SK-N-SH (cell line): ENCODE measurements around the gene SH3BP4. TPM values are rescaled to one million over a fixed set of nuclear protein-coding genes. Genes with fewer than 3 reads are reported as not detected.
A peak's percentile ranks its signal among the peaks of the same experiment; 100 is the strongest.

Experiments
- CTCF ChIA-PET: fragments of 300-600, 350-600 bp; formaldehyde crosslinking; extraction: SDS; loops from one replicate; lab custom pipeline; 2021; lab: Yijun Ruan, JAX
- POLR2A ChIA-PET: fragments of 350-600 bp; sonication (Branson Sonifier 250); formaldehyde crosslinking; extraction: SDS; loops from one replicate; lab custom pipeline; 2020; ENCODE audit warnings: antibody characterized with exemption, inconsistent platforms; lab: Yijun Ruan, JAX
- DNase-seq: peaks from one replicate; pipeline ENCODE4 v3.0.0; 2012
- H2AFZ ChIP-seq: fragments of 200-600 bp; sonication (generic); 2 replicates; pipeline ENCODE4 v1.8.1; 2016; ENCODE audit warnings: antibody characterized with exemption, mild to moderate bottlenecking, low read depth
- H3F3A ChIP-seq: fragments of 200-600 bp; sonication (generic); replicated peaks from 2 replicates; pipeline ENCODE3; 2016; ENCODE audit warnings: antibody characterized with exemption, mild to moderate bottlenecking; ENCODE audit not compliant: insufficient read depth
- H3K27ac ChIP-seq, 2 experiments: fragments of 200-500 bp in 1 of 2; fragments of 200-600 bp in 1 of 2; sonication (Bioruptor generic) in 1 of 2; sonication (generic), shearing (Covaris generic) in 1 of 2; 2 replicates each; pipeline versions ENCODE4 v1.5.1 to v1.6.1; 2014 to 2016; ENCODE audit warnings: low read depth in 2 of 2, inconsistent platforms in 1 of 2, low read length in 1 of 2, mild to moderate bottlenecking in 1 of 2, mixed read lengths in 1 of 2
- H3K27me3 ChIP-seq: fragments of 200-600 bp; sonication (generic), shearing (Covaris generic); 2 replicates; pipeline ENCODE4 v1.6.1; 2016; ENCODE audit warnings: mixed run types; ENCODE audit not compliant: insufficient read depth
- H3K36me3 ChIP-seq, 2 experiments: fragments of 200-500 bp in 1 of 2; fragments of 200-600 bp in 1 of 2; sonication (Bioruptor generic) in 1 of 2; sonication (generic) in 1 of 2; replicated peaks in 1 of 2; 2 replicates each; pipeline versions ENCODE3 to v1.5.1; 2014 to 2016; ENCODE audit warnings: low read length in 1 of 2, mild to moderate bottlenecking in 1 of 2; ENCODE audit not compliant: insufficient read depth in 2 of 2, control insufficient read depth in 1 of 2
- H3K4me1 ChIP-seq, 2 experiments: fragments of 200-500 bp in 1 of 2; fragments of 200-600 bp in 1 of 2; sonication (Bioruptor generic) in 1 of 2; sonication (generic), shearing (Covaris generic) in 1 of 2; 2 replicates each; pipeline versions ENCODE4 v1.5.1 to v1.6.1; 2014 to 2016; ENCODE audit warnings: low read depth in 1 of 2, low read length in 1 of 2, mixed run types in 1 of 2; ENCODE audit not compliant: insufficient read depth in 2 of 2, control insufficient read depth in 1 of 2
- H3K4me2 ChIP-seq: fragments of 200-600 bp; sonication (generic), shearing (Covaris generic); 2 replicates; pipeline ENCODE4 v1.6.1; 2017; ENCODE audit warnings: mixed run types
- H3K4me3 ChIP-seq, 2 experiments: fragments of 200-500 bp in 1 of 2; fragments of 200-600 bp in 1 of 2; sonication (Bioruptor generic) in 1 of 2; sonication (generic), shearing (Covaris generic) in 1 of 2; 2 replicates each; pipeline versions ENCODE4 v1.5.1 to v1.8.1; 2014 to 2016; ENCODE audit warnings: low read depth in 2 of 2, inconsistent platforms in 1 of 2, low read length in 1 of 2, mild to moderate bottlenecking in 1 of 2, mixed read lengths in 1 of 2, moderate library complexity in 1 of 2
- H3K79me2 ChIP-seq: fragments of 200-600 bp; sonication (generic); 2 replicates; pipeline ENCODE4 v1.8.1; 2017; ENCODE audit warnings: mild to moderate bottlenecking; ENCODE audit not compliant: insufficient read depth
- H3K9ac ChIP-seq: fragments of 200-600 bp; sonication (generic); 2 replicates; pipeline ENCODE4 v1.6.1; 2017; ENCODE audit warnings: mixed run types
- H3K9me2 ChIP-seq: fragments of 200-600 bp; sonication (generic); 2 replicates; pipeline ENCODE4 v1.6.1; 2017; ENCODE audit warnings: mixed run types
- H3K9me3 ChIP-seq: fragments of 200-600 bp; sonication (generic); 2 replicates; pipeline ENCODE4 v1.6.1; 2017; ENCODE audit warnings: mixed run types, mild to moderate bottlenecking, moderate library complexity
- H4K20me1 ChIP-seq: fragments of 200-600 bp; sonication (generic); 2 replicates; pipeline ENCODE4 v1.6.1; 2017; ENCODE audit warnings: mild to moderate bottlenecking, mixed run types; ENCODE audit not compliant: insufficient read depth
- FOSL2 ChIP-seq: IDR thresholded peaks from 2 replicates; pipeline ENCODE4 v1.4.0; 2012; ENCODE audit warnings: low read depth, mild to moderate bottlenecking, moderate library complexity, borderline replicate concordance
- NFIC ChIP-seq: IDR thresholded peaks from 2 replicates; pipeline ENCODE4 v1.4.0; 2012; ENCODE audit warnings: borderline replicate concordance
- NRF1 ChIP-seq: IDR thresholded peaks from 2 replicates; pipeline ENCODE4 v1.6.1; 2012; ENCODE audit warnings: low read depth, mild to moderate bottlenecking, low read length
- RXRA ChIP-seq: IDR thresholded peaks from 2 replicates; pipeline ENCODE4 v1.4.0; 2012; ENCODE audit warnings: low read depth, mild to moderate bottlenecking, borderline replicate concordance
- TCF12 ChIP-seq: IDR thresholded peaks from 2 replicates; pipeline ENCODE4 v1.4.0; 2012
- WGBS: methylation state at CpG from one replicate; pipeline ENCODE4 v1.1.6; 2017; ENCODE audit warnings: low lambda C conversion rate; 5-methylcytosine and 5-hydroxymethylcytosine counted together
- polyA plus RNA-seq, 3 experiments: library from polyadenylated mRNA; depleted of rRNA; stranded (reverse); fragments of >200 nt; gene quantifications; 2 replicates each; pipeline ENCODE4 v1.2.3, GENCODE V29; 2012
- TF ChIP-seq, protein P1 (sequence below): fragments of 200-600 bp; sonication (generic); IDR thresholded peaks from 2 replicates; pipeline ENCODE4 v1.6.1; 2017; ENCODE audit warnings: antibody characterized with exemption, mild to moderate bottlenecking, moderate library complexity
- TF ChIP-seq, protein P2 (sequence below): IDR thresholded peaks from 2 replicates; pipeline ENCODE4 v1.4.0; 2012; ENCODE audit warnings: low read depth

SH3BP4 gene
- polyA plus RNA-seq, 1 of the 3 experiments (the other 2 are of a cell fraction): 27.7 TPM

GRCh38 chr2:234977228-234977679 lies 25.4 kb downstream of the SH3BP4 start (continued):
- TF ChIP-seq, protein P1, sequence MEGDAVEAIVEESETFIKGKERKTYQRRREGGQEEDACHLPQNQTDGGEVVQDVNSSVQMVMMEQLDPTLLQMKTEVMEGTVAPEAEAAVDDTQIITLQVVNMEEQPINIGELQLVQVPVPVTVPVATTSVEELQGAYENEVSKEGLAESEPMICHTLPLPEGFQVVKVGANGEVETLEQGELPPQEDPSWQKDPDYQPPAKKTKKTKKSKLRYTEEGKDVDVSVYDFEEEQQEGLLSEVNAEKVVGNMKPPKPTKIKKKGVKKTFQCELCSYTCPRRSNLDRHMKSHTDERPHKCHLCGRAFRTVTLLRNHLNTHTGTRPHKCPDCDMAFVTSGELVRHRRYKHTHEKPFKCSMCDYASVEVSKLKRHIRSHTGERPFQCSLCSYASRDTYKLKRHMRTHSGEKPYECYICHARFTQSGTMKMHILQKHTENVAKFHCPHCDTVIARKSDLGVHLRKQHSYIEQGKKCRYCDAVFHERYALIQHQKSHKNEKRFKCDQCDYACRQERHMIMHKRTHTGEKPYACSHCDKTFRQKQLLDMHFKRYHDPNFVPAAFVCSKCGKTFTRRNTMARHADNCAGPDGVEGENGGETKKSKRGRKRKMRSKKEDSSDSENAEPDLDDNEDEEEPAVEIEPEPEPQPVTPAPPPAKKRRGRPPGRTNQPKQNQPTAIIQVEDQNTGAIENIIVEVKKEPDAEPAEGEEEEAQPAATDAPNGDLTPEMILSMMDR: no peak
- no peak for TF ChIP-seq RXRA
- TF ChIP-seq NFIC: no peak
- TF ChIP-seq, protein P2, sequence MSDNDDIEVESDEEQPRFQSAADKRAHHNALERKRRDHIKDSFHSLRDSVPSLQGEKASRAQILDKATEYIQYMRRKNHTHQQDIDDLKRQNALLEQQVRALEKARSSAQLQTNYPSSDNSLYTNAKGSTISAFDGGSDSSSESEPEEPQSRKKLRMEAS: no peak

DNA sequence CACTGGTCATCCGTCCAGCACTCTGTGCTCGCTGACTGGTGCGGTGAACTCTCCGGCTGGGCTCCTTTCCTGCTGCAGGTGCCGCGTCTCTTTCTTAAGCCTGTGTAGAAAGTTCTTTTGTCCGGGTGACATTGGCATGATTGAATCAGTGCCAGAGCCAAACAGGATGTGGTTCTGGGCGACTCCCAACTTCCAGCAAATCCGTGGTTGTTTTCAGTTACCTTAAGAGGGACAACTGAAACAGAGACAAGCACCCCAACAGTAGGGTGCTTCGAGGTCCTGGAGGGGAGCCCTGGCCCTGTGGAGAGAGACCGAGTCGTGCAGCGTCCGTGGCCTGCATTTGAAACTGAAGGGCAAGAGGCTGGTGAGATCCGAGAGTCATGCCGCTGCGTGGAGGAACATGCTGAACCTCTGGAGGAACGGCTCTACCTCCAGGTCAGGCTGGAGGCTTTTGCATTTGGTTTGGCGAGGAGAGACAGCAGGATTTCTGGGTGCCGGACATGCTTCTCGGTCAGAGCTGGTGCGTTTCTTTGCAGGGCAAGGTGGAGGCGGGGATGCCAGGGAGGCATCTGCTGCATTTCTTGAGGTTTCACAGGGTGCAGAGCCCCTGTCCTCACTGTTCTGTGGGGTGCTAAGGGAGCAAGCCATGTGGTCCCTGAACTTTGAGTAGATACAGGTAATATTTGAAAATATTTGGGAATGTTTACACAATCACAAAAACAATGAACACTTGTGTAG lies 26.8 kb downstream of the SH3BP4 start:
- Histone ChIP-seq H4K20me1 (0 out of 2 replicates have a peak, but pooled peaks cover 4% of the 10 kb centered on the region), H3K79me2 (peaks cover 93% of the 10 kb centered on the region), H3K27ac (peak overlapping the region; percentile 78 to 96), H3F3A (peaks cover 31% of the 10 kb centered on the region), H3K9me2 (no peaks in the 10 kb centered on the region), H3K27me3 (no peaks in the 10 kb centered on the region), H3K36me3 (peaks cover 0 to 21% of the 10 kb centered on the region in 2 experiments), H3K9ac (no peak overlapping the region), H3K4me3 (no peak overlapping the region), H2AFZ (no peak overlapping the region), H3K4me2 (peak overlapping the region; percentile 40; the same call in 1 of the 2 replicates), H3K4me1 (peaks cover 42 to 51% of the 10 kb centered on the region in 2 experiments; a peak in 3 of 4 replicates), H3K9me3 (no peaks in the 10 kb centered on the region)
- ChIA-PET CTCF (interaction anchor here (0.8 kb wide), 1 partner anchor 422 kb away, joined by 3 read pairs; no protein-coding TSS in a partner anchor), POLR2A (no interaction called here)
- no peak for DNase-seq
- WGBS: 84% methylated on average over 23 of the region's 23 CpGs
- no peak for TF ChIP-seq NRF1
- peak; percentile 55 for TF ChIP-seq TCF12
- peak; percentile 79 for TF ChIP-seq NFIC

DNA sequence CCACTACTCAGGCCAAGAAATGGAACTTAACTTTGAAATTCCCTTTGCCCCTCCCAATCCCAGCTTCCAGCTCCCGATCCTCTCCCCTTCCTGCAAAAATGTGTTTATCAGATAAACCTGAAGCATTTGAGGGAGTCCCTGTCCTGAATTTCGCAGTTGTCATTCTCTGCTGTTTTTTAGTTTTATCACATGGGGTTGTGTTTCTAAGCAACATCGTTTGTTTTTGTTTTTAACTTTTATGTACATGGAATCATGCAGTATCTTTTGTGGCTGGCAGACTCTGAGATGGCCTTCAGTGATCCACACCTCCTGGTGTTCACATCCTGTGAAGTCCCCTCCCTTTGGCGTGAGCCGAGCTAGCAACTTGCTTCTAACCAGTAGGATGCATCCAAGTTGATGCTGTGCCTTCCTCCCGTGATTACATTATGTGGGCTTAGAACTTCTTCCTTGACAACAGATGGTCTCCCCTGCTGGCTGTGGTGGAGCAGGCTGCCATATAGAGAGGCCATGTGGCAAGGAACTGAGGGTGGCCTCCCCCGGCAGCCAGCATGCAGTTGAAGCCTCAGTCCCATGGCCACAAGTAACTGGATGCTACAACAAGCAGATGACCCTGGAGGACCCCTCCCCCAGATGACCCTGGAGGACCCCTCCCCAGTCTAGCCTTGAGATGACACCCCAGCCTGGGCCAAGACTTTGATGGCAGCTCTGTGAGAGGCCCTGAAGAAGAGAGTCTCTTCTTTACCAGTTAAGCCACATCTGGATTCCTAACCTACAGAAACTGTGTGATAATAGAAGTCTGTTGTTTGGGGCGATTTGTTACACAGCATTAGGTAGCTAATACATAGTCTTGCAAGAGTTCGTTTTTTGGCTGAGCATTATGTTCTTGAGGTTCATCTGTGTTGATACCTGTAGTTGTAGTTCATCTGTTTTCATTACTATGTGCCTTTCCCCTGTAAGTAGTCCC lies 27.7 kb downstream of the SH3BP4 start:
- H2AFZ ChIP-seq: no peak overlapping the region
- no peak overlapping the region for H3K4me3 ChIP-seq
- H3K27me3 ChIP-seq: no peaks in the 10 kb centered on the region
- H3F3A ChIP-seq: peaks cover 31% of the 10 kb centered on the region
- H3K9ac ChIP-seq: no peak overlapping the region
- ChIA-PET POLR2A (no interaction called here), CTCF (interaction anchor here (0.8 to 2.0 kb wide), 5 partner anchors 14 to 434 kb away, joined by 3 to 8 read pairs (median 3); no protein-coding TSS in a partner anchor)
- H4K20me1 ChIP-seq: 0 out of 2 replicates have a peak, but pooled peaks cover 4% of the 10 kb centered on the region
- H3K4me1 ChIP-seq: peaks cover 39 to 52% of the 10 kb centered on the region in 2 experiments; a peak in 3 of 4 replicates
- H3K79me2 ChIP-seq: peaks cover 93% of the 10 kb centered on the region
- peaks cover 0 to 21% of the 10 kb centered on the region in 2 experiments for H3K36me3 ChIP-seq
- no peaks in the 10 kb centered on the region for H3K9me3 ChIP-seq
- 98% methylated on average over 8 of the region's 9 CpGs for WGBS
- H3K27ac ChIP-seq: peak overlapping the region; percentile 78 to 96; a peak in 3 of 4 replicates
- H3K9me2 ChIP-seq: no peaks in the 10 kb centered on the region
- 0 out of 2 replicates have a peak overlapping the region, but pooled peaks have one; percentile 80 for H3K4me2 ChIP-seq
- no peak for DNase-seq
- TF ChIP-seq FOSL2: no peak
